Activated CD4-positive, alpha-beta T cell treated with anti-CD3 and anti-CD28 coated beads, Interleukin-10, Interleukin-2, amounts not matched to agents 100 ng/mL and 50 ng/mL, durations not matched to agents 16 hours and 8 hours (primary cell): ENCODE measurements around the gene PLCB2.

Experiments
- DNase-seq: peaks from one replicate; pipeline ENCODE4 v3.0.0-alpha.2; 2020

PLCB2 gene

DNA sequence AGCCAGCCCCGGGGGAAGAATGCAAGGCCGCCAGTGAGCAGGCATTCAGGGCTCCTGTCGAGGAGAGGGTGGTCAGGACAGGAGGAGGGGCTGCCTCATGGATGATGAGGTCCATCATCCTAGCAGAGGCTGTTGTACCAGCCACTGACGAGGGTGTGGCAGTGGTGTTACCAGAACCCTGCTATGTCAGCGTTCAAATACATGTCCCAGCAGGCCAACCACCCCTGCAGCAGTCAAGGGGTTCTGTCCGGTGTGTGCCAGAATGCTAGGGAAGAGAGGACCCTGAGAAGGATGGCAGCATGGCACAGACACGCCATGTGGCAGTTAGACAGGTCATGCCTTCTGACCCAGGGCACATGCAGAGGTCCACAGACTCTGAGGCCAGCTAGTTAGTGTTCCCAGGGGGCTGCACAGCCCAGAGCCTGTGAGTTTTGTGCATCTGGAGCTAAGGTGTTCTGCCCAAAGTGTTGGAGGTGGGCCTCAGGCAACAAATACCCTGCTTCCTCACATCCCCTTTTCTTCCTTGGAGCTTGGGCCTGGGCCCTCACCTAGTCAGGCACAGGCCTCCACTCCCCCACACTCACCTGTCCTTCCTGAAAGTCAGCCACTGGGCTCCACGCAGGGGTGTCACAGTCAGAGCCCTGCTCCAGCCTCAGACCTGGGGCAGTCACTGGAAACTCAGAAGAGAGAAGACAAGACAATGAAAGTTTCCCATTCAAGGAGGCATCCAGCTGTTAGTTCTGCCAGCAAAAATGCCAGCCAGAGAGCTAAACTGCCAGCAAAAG, 61.0 kb downstream of the PLCB2 start:
- no peak for DNase-seq

DNA sequence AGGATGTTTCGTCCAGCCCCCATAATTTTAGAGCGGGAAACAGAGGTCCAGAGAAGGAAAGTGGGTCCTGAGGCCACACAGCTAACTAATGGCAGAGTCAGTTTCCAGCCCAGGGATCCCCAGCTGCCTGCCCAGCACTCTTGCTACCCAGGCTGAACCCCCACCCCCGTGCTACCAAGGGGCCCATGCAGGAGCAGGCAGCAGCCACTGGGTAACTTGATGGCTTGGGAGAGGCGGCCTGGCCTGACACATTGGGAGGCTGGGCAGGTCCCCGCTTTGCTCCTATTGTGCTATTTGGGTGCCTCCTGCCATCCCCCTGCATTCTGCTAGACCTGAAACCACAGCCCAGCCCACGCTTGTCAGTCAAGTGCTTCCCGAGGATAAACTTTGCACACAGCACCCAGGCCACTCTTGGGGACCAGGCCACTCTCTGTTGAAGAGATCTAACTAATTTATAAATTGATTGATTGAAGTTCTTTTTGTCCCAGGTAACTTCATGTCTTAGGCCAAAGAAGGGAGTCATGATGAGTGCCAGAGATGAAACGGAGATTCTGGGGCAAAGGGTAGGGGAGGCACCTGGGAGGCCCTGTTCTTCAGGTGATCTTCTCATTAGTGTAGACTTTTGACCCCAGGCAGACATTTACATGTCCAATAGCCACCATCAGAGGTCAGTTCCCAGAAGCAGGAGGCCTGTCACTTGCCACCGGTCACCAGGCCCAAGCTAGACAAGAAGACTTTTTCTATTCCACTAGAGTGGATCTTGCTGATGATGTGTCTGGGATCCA, 61.9 kb downstream of the PLCB2 start:
- DNase-seq, result no peak

DNA sequence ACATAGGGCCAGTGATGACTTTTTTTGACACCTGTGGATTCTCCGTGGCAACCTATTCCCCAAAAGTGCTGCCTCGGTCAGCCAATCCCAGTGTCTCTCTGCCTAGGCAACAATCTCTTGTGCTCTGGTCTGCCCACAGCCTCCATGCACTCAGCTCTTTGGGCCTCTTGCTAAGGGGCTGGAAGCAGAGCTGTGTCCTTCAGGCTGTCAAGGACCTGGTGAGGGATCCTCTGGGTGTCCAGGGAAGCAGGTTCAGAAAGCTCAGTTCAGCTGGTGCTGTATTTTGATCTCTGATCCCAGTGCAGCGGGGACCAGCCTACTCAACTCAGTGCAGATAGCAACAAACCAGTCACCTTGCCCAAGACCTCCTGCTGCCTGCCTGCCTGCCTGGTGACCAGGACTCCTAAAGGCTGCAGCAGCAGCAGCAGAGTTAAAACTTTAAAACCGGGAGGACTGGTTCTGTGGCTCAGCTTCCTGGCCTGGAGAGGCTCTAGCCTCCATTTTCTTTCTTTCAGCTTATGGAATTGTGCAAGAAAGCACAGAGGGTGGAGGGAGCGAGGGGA, 62.7 kb downstream of the PLCB2 start:
- DNase-seq, result no peak

DNA sequence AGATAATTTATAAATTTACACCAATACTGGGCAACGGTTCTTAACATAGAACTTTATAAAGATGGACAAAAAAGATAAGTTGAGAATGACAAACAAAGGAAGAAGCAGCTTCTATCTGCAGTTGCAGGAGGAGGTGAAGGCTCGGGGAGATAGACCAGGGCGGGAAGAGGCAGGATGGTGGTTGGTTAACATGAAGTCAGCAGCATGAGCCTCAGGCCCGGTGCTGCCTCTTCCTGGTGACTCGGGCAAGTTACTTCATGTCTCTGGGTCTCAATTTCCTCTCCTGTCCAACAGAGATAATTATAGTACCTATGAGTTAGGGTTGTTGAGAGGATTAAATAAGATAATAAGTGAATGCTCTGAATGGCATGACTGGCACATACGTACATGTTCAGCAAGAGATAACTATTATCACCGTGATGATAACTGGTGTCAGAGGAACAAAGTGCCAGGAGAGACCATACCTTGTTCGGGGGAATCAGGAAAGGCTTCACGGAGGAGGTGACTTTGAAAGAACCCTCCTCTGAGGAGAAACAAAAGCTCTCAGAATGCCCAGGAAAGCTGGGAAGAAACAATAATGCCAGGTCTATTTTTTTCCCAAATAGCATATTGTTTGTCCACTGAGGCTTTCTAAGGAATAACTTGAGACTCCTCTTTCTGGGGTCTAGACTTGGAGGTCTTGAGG, 64.5 kb downstream of the PLCB2 start:
- no peak for DNase-seq

DNA sequence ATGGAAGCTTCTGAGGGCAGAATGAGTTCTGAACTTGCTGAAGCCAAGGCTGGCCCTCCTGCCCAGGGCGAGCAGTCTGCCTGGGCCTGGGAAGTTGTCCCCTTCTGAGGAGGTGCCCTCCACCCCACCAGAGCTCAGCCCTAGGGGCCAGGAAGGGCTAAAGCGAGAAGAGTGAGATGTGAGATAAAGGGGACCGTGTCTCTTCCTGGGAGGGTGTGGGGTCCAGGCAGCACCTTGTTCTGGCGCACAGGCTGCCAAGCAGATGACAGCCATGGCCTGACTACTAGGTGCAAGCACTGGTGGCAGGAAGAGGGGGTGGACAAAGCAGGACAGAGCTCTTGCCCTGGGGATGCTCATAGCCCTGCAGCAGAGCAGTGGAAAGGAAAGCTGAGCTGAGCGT, 65.1 kb downstream of the PLCB2 start:
- DNase-seq, result no peak

DNA sequence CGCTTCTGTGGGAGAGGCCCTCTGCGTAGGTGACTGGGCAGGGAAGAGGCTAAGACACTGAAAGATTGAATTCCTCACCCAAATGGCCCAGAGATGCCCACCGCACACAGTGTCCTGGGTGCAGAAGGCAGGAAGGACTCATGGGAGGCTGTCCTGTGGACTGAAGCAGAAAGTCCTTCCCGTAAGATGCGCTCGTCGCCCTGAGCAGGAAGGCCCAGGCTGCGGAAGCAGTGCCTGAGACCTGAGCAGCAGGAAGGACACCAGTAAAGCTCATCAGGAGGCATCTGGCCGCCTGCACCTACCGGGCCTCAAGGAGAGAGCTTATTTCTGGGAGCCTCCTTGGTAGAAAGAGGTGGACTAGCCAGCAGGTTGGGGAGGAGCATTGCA, 65.5 kb downstream of the PLCB2 start:
- no peak for DNase-seq

DNA sequence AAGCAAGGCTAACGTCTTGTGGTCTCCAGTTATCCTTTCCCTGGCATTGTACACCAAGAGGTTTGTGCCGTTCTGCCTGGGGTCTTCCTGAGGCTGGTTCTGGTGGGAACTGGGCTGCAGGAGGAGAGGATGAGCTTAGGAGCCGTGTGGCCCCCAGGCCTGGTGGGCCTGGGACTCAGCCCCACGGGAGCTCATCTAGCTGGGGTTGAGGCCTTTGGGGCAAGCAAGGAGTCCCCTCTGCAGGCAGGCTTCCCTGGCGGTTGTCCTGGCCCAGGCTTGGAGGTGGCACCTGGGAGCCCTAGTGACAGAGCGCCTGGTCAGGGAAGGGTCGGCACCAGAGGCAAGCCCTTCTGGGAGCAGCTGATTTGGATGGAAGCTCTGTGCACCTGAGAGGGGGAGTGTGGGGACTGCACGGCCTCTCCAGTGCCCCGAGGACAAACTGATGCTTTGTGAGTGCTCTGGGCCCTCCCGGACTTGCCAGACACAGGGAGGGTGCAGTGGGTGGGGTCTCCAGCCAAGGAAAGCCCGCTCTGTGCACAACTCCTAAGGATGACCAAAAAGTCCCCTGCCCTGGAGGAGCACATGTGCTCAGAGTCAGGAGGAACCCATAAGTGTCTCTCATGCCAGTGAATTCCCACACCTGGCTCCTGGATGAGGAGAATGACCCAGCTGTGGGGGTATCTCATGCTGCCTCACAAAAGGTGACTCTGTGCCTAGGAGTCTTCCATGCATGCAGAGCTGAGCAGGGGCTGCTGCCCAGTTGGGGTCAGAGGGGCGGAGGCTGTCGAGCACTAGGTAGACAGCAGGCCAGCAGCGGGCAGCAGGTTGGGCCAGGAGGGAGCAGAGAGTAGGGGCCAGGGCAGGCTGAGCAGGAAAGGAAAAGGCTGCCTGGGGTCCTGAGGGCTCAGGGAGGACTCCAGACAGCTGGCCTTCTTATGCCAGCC, 66.2 kb downstream of the PLCB2 start:
- DNase-seq, result no peak

DNA sequence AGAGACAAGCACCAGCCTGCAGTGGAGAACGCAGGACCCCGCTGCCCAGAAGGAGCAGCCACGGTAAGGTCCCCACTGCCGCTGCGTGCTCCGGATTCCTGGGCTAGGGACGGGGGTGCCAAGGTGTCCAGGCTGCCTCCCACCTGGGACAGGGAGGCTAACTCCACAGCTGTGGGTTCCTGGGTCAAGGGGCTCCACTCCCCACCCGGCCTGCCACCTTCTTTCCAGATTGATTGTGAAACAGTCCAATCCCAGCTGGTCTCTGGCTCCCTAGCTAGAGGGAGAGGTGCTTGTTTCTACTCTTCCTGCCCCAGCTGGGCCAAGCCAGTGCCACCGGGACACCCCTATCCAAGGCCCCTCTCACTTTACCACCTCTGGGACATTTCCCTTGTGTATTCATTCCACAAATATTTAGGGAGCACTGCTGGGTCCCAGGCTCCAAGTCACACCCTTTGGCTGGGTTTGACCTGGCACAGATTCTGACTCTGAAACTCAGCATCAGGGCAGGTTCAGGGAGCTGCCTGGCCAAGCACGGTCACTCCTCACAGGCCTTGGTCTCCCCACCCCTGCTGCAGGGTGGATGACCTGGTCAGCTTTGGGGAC, 67.0 kb downstream of the PLCB2 start:
- DNase-seq, result no peak

DNA sequence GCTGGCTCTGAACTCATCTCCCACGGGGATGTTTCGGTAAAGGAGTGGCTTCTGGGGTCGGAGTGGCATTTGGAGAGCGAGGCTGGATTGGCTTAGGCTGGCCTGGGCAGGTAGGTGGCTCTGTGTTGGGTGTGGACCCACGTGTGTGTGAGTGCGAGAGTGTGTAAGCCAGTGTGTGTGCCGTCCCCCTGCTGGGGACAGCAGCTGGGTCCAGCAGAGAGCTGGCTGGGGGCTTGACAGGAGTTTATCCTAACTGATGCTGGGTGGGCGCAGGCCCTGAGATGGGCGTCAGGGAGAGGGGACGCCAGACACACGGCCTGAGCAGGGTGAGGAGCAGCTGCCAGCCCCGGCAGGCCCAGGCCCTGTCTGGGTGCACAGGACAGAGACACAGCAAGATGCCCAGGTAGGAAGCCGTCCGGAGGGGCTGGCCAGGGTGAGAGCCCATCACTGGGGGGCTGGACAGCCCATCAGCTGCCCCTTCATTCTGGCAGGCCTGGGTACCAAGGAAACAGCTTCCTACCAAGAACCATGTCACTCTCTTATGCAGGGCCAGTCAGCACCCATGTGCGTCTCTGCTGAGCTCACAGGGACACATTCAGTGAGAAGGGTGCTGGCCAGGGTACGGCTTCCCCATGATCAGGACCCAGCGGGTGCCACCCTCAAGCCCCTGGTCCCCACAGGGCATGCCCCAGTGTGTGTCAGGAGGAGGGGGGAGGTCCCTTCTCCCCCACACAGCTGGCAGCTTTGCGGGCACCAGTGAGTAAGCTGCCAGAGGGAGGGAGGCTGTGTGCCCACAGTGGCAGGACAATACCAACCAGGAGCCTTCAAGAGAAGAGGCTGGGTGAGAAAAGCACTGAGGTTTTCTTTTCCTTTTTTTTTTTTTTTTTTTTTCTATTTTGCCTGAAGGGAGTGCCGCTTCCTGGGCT, 67.8 kb downstream of the PLCB2 start:
- DNase-seq, result no peak

DNA sequence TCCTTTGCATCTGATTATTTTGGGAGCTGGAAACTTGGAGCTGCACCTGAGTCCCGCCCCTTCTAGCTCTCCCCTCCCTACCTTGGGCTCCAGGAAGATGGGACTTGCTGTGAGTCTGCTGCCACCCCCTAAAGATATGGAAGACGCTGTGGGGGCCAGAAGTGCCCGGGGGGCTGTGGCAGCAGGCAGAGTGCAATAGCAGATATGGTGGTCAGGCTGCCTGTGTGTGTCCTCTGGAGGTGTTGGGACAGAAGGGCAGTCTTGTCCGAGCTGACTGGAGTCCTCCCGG, 68.4 kb downstream of the PLCB2 start:
- no peak for DNase-seq

DNA sequence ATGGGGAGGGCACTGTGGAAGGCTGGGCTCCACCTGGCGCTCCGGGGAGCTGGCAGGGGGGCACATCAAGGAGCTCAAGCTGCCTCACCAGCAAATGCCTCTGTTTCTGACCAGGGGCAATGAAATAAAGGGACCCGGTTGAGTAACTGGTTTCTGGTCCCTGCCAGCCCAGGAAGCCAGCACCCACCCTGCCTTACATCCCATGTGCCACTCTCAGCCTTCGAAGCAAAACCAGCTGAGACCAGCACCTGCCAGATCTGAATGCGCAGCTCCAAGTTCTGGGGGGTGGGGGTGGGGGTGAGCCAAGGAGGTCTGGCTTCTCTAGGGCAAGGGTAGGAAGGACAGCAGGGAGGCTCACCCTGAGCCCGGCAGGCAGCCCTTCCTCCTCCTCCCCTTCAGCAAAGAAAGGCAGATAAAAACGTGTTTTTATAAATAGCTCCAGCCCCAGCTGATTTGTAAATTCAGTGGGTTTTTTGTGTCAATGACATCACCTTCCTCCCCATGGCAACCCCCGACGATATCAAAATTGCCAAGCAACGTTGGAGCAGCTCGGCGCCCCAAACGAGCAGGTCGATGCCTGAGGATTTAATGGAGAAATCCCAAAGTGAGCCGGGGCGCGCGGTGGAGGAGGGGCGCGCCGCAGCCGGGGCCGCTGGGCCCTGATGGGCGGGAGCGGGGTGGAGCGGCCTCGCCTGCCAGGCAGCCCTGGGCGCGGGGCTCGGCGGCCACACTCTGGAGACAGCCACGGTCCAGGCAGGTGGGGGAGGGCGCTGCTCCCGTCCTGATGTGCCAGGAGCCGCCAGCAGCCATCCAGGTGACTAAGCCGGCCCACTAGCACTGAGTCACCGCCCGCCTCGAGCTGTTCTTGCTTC, 69.0 kb downstream of the PLCB2 start, which contains the start of gene PAK6:
Gene PAK6, plus strand, starts transcription at position 532 of the 872 bp plus-strand sequence. CDS start 25,723 bp downstream, outside the sequence.
- DNase-seq, result peak; percentile 25
